Measurements from ENCODE around the gene MITF.

Gene MITF

GRCh38 chr3:69872783-69873378 is 133.6 kb downstream of the MITF start:
- Histone ChIP-seq H3K36me3 (ENCODE audit: control insufficient read depth, insufficient read depth, low read length) (no peaks in the 10 kb centered on the region), H3K9me3 (ENCODE audit: control insufficient read depth, insufficient read depth, low read length) (no peaks in the 10 kb centered on the region), H3K27me3 (ENCODE audit: control insufficient read depth, insufficient read depth, low read length) (no peaks in the 10 kb centered on the region), H3K27ac (ENCODE audit: low read depth, low read length) (no peak overlapping the region), H3K4me1 (ENCODE audit: control insufficient read depth, insufficient read depth, low read length) (no peaks in the 10 kb centered on the region), H3K9ac (ENCODE audit: low read depth, low read length) (no peak overlapping the region), H3K4me3 (ENCODE audit: low read depth, low read length) (no peak overlapping the region)

- H3K27ac ChIP-seq (ENCODE audit: low read depth, low read length), result no peak overlapping the region
- no peaks in the 10 kb centered on the region for H3K9me3 ChIP-seq (ENCODE audit: control insufficient read depth, insufficient read depth, low read length)
- no peak overlapping the region for H3K4me3 ChIP-seq (ENCODE audit: low read depth, low read length)
- no peaks in the 10 kb centered on the region for H3K27me3 ChIP-seq (ENCODE audit: control insufficient read depth, insufficient read depth, low read length)
- no peak overlapping the region for H3K9ac ChIP-seq (ENCODE audit: low read depth, low read length)
- no peaks in the 10 kb centered on the region for H3K36me3 ChIP-seq (ENCODE audit: control insufficient read depth, insufficient read depth, low read length)
- no peaks in the 10 kb centered on the region for H3K4me1 ChIP-seq (ENCODE audit: control insufficient read depth, insufficient read depth, low read length)
These were observed 136.8 kb downstream of the MITF start for GRCh38 chr3:69876073-69876472.

- no peak overlapping the region for H3K27ac ChIP-seq (ENCODE audit: low read depth, low read length)
- no peak overlapping the region for H3K4me3 ChIP-seq (ENCODE audit: low read depth, low read length)
- H3K27me3 ChIP-seq (ENCODE audit: control insufficient read depth, insufficient read depth, low read length), result no peaks in the 10 kb centered on the region
- peaks cover 8% of the 10 kb centered on the region; the same call in 1 of the 2 replicates for H3K4me1 ChIP-seq (ENCODE audit: control insufficient read depth, insufficient read depth, low read length)
- H3K36me3 ChIP-seq (ENCODE audit: control insufficient read depth, insufficient read depth, low read length), result no peaks in the 10 kb centered on the region
- no peak overlapping the region for H3K9ac ChIP-seq (ENCODE audit: low read depth, low read length)
- no peaks in the 10 kb centered on the region for H3K9me3 ChIP-seq (ENCODE audit: control insufficient read depth, insufficient read depth, low read length)
These were observed 139.0 kb downstream of the MITF start for GRCh38 chr3:69878254-69878653.

- H3K9me3 ChIP-seq (ENCODE audit: control insufficient read depth, insufficient read depth, low read length), result no peaks in the 10 kb centered on the region
- no peak overlapping the region for H3K4me3 ChIP-seq (ENCODE audit: low read depth, low read length)
- no peaks in the 10 kb centered on the region for H3K36me3 ChIP-seq (ENCODE audit: control insufficient read depth, insufficient read depth, low read length)
- no peak overlapping the region for H3K9ac ChIP-seq (ENCODE audit: low read depth, low read length)
- H3K27me3 ChIP-seq (ENCODE audit: control insufficient read depth, insufficient read depth, low read length), result no peaks in the 10 kb centered on the region
- peaks cover 8% of the 10 kb centered on the region; the same call in 1 of the 2 replicates for H3K4me1 ChIP-seq (ENCODE audit: control insufficient read depth, insufficient read depth, low read length)
- H3K27ac ChIP-seq (ENCODE audit: low read depth, low read length), result no peak overlapping the region
These were observed 139.8 kb downstream of the MITF start for GRCh38 chr3:69879051-69879450.

- Histone ChIP-seq H3K27ac (ENCODE audit: low read depth, low read length) (no peak overlapping the region), H3K27me3 (ENCODE audit: control insufficient read depth, insufficient read depth, low read length) (no peaks in the 10 kb centered on the region)
These were observed 140.9 kb downstream of the MITF start for GRCh38 chr3:69880069-69880640.

GRCh38 chr3:69881051-69881450 is 141.8 kb downstream of the MITF start:
- H3K27me3 ChIP-seq (ENCODE audit: control insufficient read depth, insufficient read depth, low read length), result no peaks in the 10 kb centered on the region
- H3K4me3 ChIP-seq (ENCODE audit: low read depth, low read length), result no peak overlapping the region
- H3K9me3 ChIP-seq (ENCODE audit: control insufficient read depth, insufficient read depth, low read length), result no peaks in the 10 kb centered on the region
- no peak overlapping the region for H3K9ac ChIP-seq (ENCODE audit: low read depth, low read length)
- H3K4me1 ChIP-seq (ENCODE audit: control insufficient read depth, insufficient read depth, low read length), result peaks cover 8% of the 10 kb centered on the region; the same call in 1 of the 2 replicates
- no peaks in the 10 kb centered on the region for H3K36me3 ChIP-seq (ENCODE audit: control insufficient read depth, insufficient read depth, low read length)
- H3K27ac ChIP-seq (ENCODE audit: low read depth, low read length), result no peak overlapping the region

More at GRCh38 chr3:69880069-69880640, 140.9 kb downstream of the MITF start:
- Histone ChIP-seq H3K4me3 (ENCODE audit: low read depth, low read length) (no peak overlapping the region), H3K9ac (ENCODE audit: low read depth, low read length) (no peak overlapping the region), H3K9me3 (ENCODE audit: control insufficient read depth, insufficient read depth, low read length) (no peaks in the 10 kb centered on the region), H3K36me3 (ENCODE audit: control insufficient read depth, insufficient read depth, low read length) (no peaks in the 10 kb centered on the region), H3K4me1 (ENCODE audit: control insufficient read depth, insufficient read depth, low read length) (peaks cover 8% of the 10 kb centered on the region; the same call in 1 of the 2 replicates)

- Histone ChIP-seq H3K9ac (ENCODE audit: low read depth, low read length) (no peak overlapping the region), H3K27me3 (ENCODE audit: control insufficient read depth, insufficient read depth, low read length) (no peaks in the 10 kb centered on the region), H3K4me3 (ENCODE audit: low read depth, low read length) (no peak overlapping the region), H3K27ac (ENCODE audit: low read depth, low read length) (no peak overlapping the region), H3K36me3 (ENCODE audit: control insufficient read depth, insufficient read depth, low read length) (no peaks in the 10 kb centered on the region), H3K9me3 (ENCODE audit: control insufficient read depth, insufficient read depth, low read length) (no peaks in the 10 kb centered on the region), H3K4me1 (ENCODE audit: control insufficient read depth, insufficient read depth, low read length) (peaks cover 8% of the 10 kb centered on the region; the same call in 1 of the 2 replicates)
These were observed 142.6 kb downstream of the MITF start for GRCh38 chr3:69881756-69882428.

- Histone ChIP-seq H3K4me3 (ENCODE audit: low read depth, low read length) (no peak overlapping the region), H3K27ac (ENCODE audit: low read depth, low read length) (no peak overlapping the region), H3K9ac (ENCODE audit: low read depth, low read length) (no peak overlapping the region), H3K36me3 (ENCODE audit: control insufficient read depth, insufficient read depth, low read length) (no peaks in the 10 kb centered on the region), H3K27me3 (ENCODE audit: control insufficient read depth, insufficient read depth, low read length) (no peaks in the 10 kb centered on the region), H3K4me1 (ENCODE audit: control insufficient read depth, insufficient read depth, low read length) (peaks cover 10% of the 10 kb centered on the region; the same call in 1 of the 2 replicates), H3K9me3 (ENCODE audit: control insufficient read depth, insufficient read depth, low read length) (no peaks in the 10 kb centered on the region)
These were observed 143.3 kb downstream of the MITF start for GRCh38 chr3:69882560-69882959.

- H3K4me3 ChIP-seq (ENCODE audit: low read depth, low read length), result no peak overlapping the region
- no peaks in the 10 kb centered on the region for H3K36me3 ChIP-seq (ENCODE audit: control insufficient read depth, insufficient read depth, low read length)
- H3K27me3 ChIP-seq (ENCODE audit: control insufficient read depth, insufficient read depth, low read length), result peaks cover 9% of the 10 kb centered on the region; the same call in 1 of the 2 replicates
- no peak overlapping the region for H3K9ac ChIP-seq (ENCODE audit: low read depth, low read length)
- no peak overlapping the region for H3K27ac ChIP-seq (ENCODE audit: low read depth, low read length)
- H3K9me3 ChIP-seq (ENCODE audit: control insufficient read depth, insufficient read depth, low read length), result no peaks in the 10 kb centered on the region
- peaks cover 28% of the 10 kb centered on the region for H3K4me1 ChIP-seq (ENCODE audit: control insufficient read depth, insufficient read depth, low read length)
These were observed 149.0 kb downstream of the MITF start for GRCh38 chr3:69888040-69888942.

- Histone ChIP-seq H3K9ac (ENCODE audit: low read depth, low read length) (no peak overlapping the region), H3K36me3 (ENCODE audit: control insufficient read depth, insufficient read depth, low read length) (no peaks in the 10 kb centered on the region), H3K4me3 (ENCODE audit: low read depth, low read length) (no peak overlapping the region), H3K27me3 (ENCODE audit: control insufficient read depth, insufficient read depth, low read length) (peaks cover 9% of the 10 kb centered on the region; the same call in 1 of the 2 replicates), H3K4me1 (ENCODE audit: control insufficient read depth, insufficient read depth, low read length) (peaks cover 34% of the 10 kb centered on the region), H3K9me3 (ENCODE audit: control insufficient read depth, insufficient read depth, low read length) (no peaks in the 10 kb centered on the region), H3K27ac (ENCODE audit: low read depth, low read length) (no peak overlapping the region)
These were observed 149.7 kb downstream of the MITF start for GRCh38 chr3:69888943-69889315.

Measured in HUES48 (cell line).